Pancreas (tissue), 10 donors: ENCODE measurements around the gene MAPT. TPM values are rescaled to one million over a fixed set of nuclear protein-coding genes. Genes with fewer than 3 reads are reported as not detected.
"Not testable (repeated sequence)": the region's sequence is repeated elsewhere in the genome, so short reads cannot be mapped to it uniquely, and the experiment has no call there.

Experiments
- ATAC-seq, 4 donors: fragments of 200-7000 bp; cut with Tn5 transposase; one replicate each; pipeline versions ENCODE4 v1.8.0 to v1.9.1; 2020; ENCODE audit warnings: mild to moderate bottlenecking in 4 of 4, moderate library complexity in 4 of 4
- DNase-seq, 6 donors: peaks; one replicate each; pipeline ENCODE4 v3.0.0-alpha.2; 2020
- FAIRE-seq: peaks from 2 replicates; lab custom pipeline; 2012; peaks lifted over from hg19 to GRCh38; lab: Jason Lieb, UNC
- H3K27ac ChIP-seq, 4 donors: fragments of 200-600 bp; sonication (generic); 1 replicate in 3 of 4; 2 replicates in 1 of 4; pipeline versions ENCODE4 v1.5.0 to v1.8.0; 2020
- H3K27me3 ChIP-seq, 4 donors: fragments of 200-600 bp; one replicate each; pipeline ENCODE4 v1.8.0; 2021
- H3K36me3 ChIP-seq, 3 donors: fragments of 200-600 bp; sonication (generic) in 1 of 3; one replicate each; pipeline versions ENCODE4 v1.5.0 to v1.8.0; 2020 to 2021
- H3K4me1 ChIP-seq, 3 donors: fragments of 200-600 bp; one replicate each; pipeline ENCODE4 v1.8.0; 2021
- H3K4me3 ChIP-seq, 4 donors: fragments of 200-600 bp; sonication (generic) in 2 of 4; one replicate each; pipeline versions ENCODE4 v1.5.0 to v1.8.0; 2020 to 2021
- H3K9me3 ChIP-seq, 4 donors: fragments of 200-600 bp; one replicate each; pipeline ENCODE4 v1.8.0; 2021
- CTCF ChIP-seq, 4 donors: fragments of 200-600 bp; sonication (generic) in 3 of 4; IDR thresholded peaks; one replicate each; pipeline versions ENCODE4 v1.5.0 to v1.8.0; 2021; ENCODE audit warnings: antibody characterized with exemption in 4 of 4
- WGBS, 2 donors: extraction: QIAGEN DNeasy Blood & Tissue Kit; methylation state at CpG; one replicate each; pipeline ENCODE4 v1.1.7; 2013; 5-methylcytosine and 5-hydroxymethylcytosine counted together
- intact Hi-C, 3 donors: fragments of 100-400 bp; cut with DNase I; formaldehyde crosslinking; loops; one replicate each; pipeline versions ENCODE4 v1.11.1 to v1.14.2; 2022
- polyA plus RNA-seq, 2 donors: library from polyadenylated mRNA; stranded (reverse); fragments of 200-250 nt; gene quantifications; one replicate each; pipeline ENCODE4 v1.2.3, GENCODE V29; 2013
- total RNA-seq, 6 donors: library from RNA; stranded (reverse); fragmentation: NEBNext Ultra II Directional in 4 of 6; extraction: Animal tissue kit (Norgen Biotek cat#: 25700) in 4 of 6; gene quantifications; one replicate each; pipeline versions ENCODE4 v1.2.1 to v1.2.4, GENCODE V29; 2021 to 2023
- donor health status: healthy with polysubstance abuse.
- donor health status: DM: no; HTN: no; CAD: no; lungs with moderate emphysema.
- donor health status: DM: no; HTN: no; CAD: no.
- donor health status: control.
- donor health status: control.
- donor health status: Bipolar disorder and iron deficiency.
- donor health status: DM: yes; HTN: yes; CAD: no.
- donor health status: DM: no; HTN: no; CAD: no.
- donor health status: DM: no; HTN: no; CAD: no.
- donor health status: DM: yes; HTN: yes; CAD: no.

The MAPT gene
- total and polyA plus RNA-seq, 8 donors, result 1.1 to 3.2 (median 1.7) TPM

GRCh38 chr17:45936610-45937009 lies 42.3 kb downstream of the MAPT start:
- 44 to 46% methylated on average over 4 of the region's 4 CpGs for WGBS, 2 donors
- no peak for ATAC-seq
- no peak for FAIRE-seq
- H3K27ac ChIP-seq, result no peak overlapping the region
- H3K9me3 ChIP-seq, result no peaks in the 10 kb centered on the region
- DNase-seq, result no peak
- intact Hi-C loops, result no loop called here
- no peak overlapping the region for H3K4me3 ChIP-seq
- H3K4me1 ChIP-seq, result no peaks in the 10 kb centered on the region
- no peaks in the 10 kb centered on the region for H3K27me3 ChIP-seq
- TF ChIP-seq CTCF (IDR thresholded peaks at IDR 0.05), result no peak
- no peaks in the 10 kb centered on the region for H3K36me3 ChIP-seq

GRCh38 chr17:45937186-45937585 lies 42.8 kb downstream of the MAPT start:
- H3K4me3 ChIP-seq, ATAC-seq, FAIRE-seq, H3K9me3 ChIP-seq, DNase-seq, H3K27me3 ChIP-seq, H3K36me3 ChIP-seq, intact Hi-C loops, H3K27ac ChIP-seq, H3K4me1 ChIP-seq: not testable (repeated sequence)

GRCh38 chr17:45939395-45939794 lies 45.0 kb downstream of the MAPT start:
- no peak for FAIRE-seq
- TF ChIP-seq CTCF (IDR thresholded peaks at IDR 0.05), result no peak
- H3K36me3 ChIP-seq, result no peaks in the 10 kb centered on the region
- intact Hi-C loops, result no loop called here
- H3K4me1 ChIP-seq, result no peaks in the 10 kb centered on the region
- DNase-seq, result no peak
- no peak overlapping the region for H3K4me3 ChIP-seq
- H3K27me3 ChIP-seq, result no peaks in the 10 kb centered on the region
- no peak for ATAC-seq
- no peak overlapping the region for H3K27ac ChIP-seq
- no peaks in the 10 kb centered on the region for H3K9me3 ChIP-seq
- 62 to 72% methylated on average over 5 of the region's 5 CpGs for WGBS, 2 donors

- 75 to 84% methylated on average over 4 of the region's 4 CpGs for WGBS, 2 donors
- Histone ChIP-seq H3K9me3 (no peaks in the 10 kb centered on the region), H3K27me3 (no peaks in the 10 kb centered on the region), H3K4me1 (no peaks in the 10 kb centered on the region), H3K36me3 (no peaks in the 10 kb centered on the region), H3K4me3 (no peak overlapping the region), H3K27ac (no peak overlapping the region)
- FAIRE-seq (no peak), DNase-seq (no peak), ATAC-seq (no peak)
- TF ChIP-seq CTCF (IDR thresholded peaks at IDR 0.05), result no peak
- intact Hi-C loops, result no loop called here
Measured at GRCh38 chr17:45940293-45940692, 45.9 kb downstream of the MAPT start.

- H3K27ac ChIP-seq, result no peak overlapping the region
- FAIRE-seq (no peak), ATAC-seq (no peak)
Measured at GRCh38 chr17:45940826-45941225, 46.5 kb downstream of the MAPT start.

More at GRCh38 chr17:45940826-45941225, 46.5 kb downstream of the MAPT start:
- 68 to 74% methylated on average over 3 of the region's 3 CpGs for WGBS, 2 donors
- no peak for DNase-seq
- Histone ChIP-seq H3K27me3 (no peaks in the 10 kb centered on the region), H3K4me1 (no peaks in the 10 kb centered on the region), H3K4me3 (no peak overlapping the region), H3K9me3 (no peaks in the 10 kb centered on the region), H3K36me3 (no peaks in the 10 kb centered on the region)
- intact Hi-C loops, result no loop called here
- TF ChIP-seq CTCF (IDR thresholded peaks at IDR 0.05), result no peak
